Panc1 (cell line): ENCODE measurements around the gene MYL9. TPM values are rescaled to one million over a fixed set of nuclear protein-coding genes. Genes with fewer than 3 reads are reported as not detected.
"Not testable (repeated sequence)": the region's sequence is repeated elsewhere in the genome, so short reads cannot be mapped to it uniquely, and the experiment has no call there.

ENCODE experiments used
- ATAC-seq: fragments of 200-7000 bp; cut with Tn5 transposase; 2 replicates; pipeline ENCODE4 v1.9.1; 2020; ENCODE audit warnings: mild to moderate bottlenecking, moderate library complexity
- BruUV-seq: library from RNA; stranded (reverse); fragments of 400-500 nt; replicated peaks from 2 replicates; lab custom pipeline; 2021; lab: Mats Ljungman, UMichigan
- CTCF ChIA-PET: fragments of 300-600 bp; sonication (Branson Sonifier 250); formaldehyde crosslinking; loops from one replicate; lab custom pipeline; 2022; ENCODE audit warnings: antibody characterized with exemption; lab: Charles Lee
- POLR2A ChIA-PET: fragments of 300-600 bp; sonication (Branson Sonifier 250); formaldehyde crosslinking; loops from one replicate; lab custom pipeline; 2022; ENCODE audit warnings: antibody characterized with exemption; lab: Charles Lee
- DNase-seq: peaks from one replicate; pipeline ENCODE4 v3.0.0-alpha.2; 2010; ENCODE audit warnings: low read depth, low spot score
- H3K27ac ChIP-seq: 2 replicates; pipeline ENCODE4 v1.5.1; 2011; ENCODE audit warnings: mild to moderate bottlenecking, low read length, inconsistent platforms
- H3K27me3 ChIP-seq: fragments of 200-500 bp; sonication (Bioruptor generic); 2 replicates; pipeline ENCODE4 v1.6.0; 2014; ENCODE audit warnings: low read length, inconsistent platforms; ENCODE audit not compliant: control insufficient read depth, insufficient read depth
- H3K36me3 ChIP-seq: fragments of 200-500 bp; sonication (Bioruptor generic); 2 replicates; pipeline ENCODE4 v1.5.1; 2014; ENCODE audit warnings: inconsistent platforms, mild to moderate bottlenecking, low read length, moderate library complexity; ENCODE audit not compliant: control insufficient read depth, insufficient read depth
- H3K4me1 ChIP-seq: 2 replicates; pipeline ENCODE4 v1.5.1; 2011; ENCODE audit warnings: inconsistent platforms, mild to moderate bottlenecking, low read length, moderate library complexity; ENCODE audit not compliant: control insufficient read depth, insufficient read depth
- H3K4me3 ChIP-seq, 2 experiments: 2 replicates each; pipeline ENCODE4 v1.5.1; 2011 to 2012; ENCODE audit warnings: low read depth in 2 of 2, low read length in 2 of 2, mild to moderate bottlenecking in 2 of 2, inconsistent platforms in 1 of 2, moderate library complexity in 1 of 2
- H3K9me3 ChIP-seq: fragments of 200-500 bp; sonication (Bioruptor generic); 2 replicates; pipeline ENCODE4 v1.5.1; 2014; ENCODE audit warnings: low read depth, mild to moderate bottlenecking, inconsistent platforms, low read length, moderate library complexity; ENCODE audit not compliant: control insufficient read depth, insufficient read depth
- POLR2AphosphoS5 ChIP-seq: IDR thresholded peaks from 2 replicates; pipeline ENCODE4 v1.6.1; 2012; ENCODE audit warnings: mild to moderate bottlenecking, low read depth, low read length, moderate library complexity
- SIN3A ChIP-seq: IDR thresholded peaks from 2 replicates; pipeline ENCODE4 v1.6.1; 2012; ENCODE audit warnings: low read depth, mild to moderate bottlenecking, low read length, moderate library complexity, borderline replicate concordance; ENCODE audit not compliant: insufficient read depth
- TCF7L2 ChIP-seq: IDR thresholded peaks from 2 replicates; pipeline ENCODE4 v1.6.1; 2011; ENCODE audit warnings: mild to moderate bottlenecking, low read depth, low read length, inconsistent platforms
- in situ Hi-C: cut with HindIII; loops from 2 replicates; pipeline ENCODE4 v1.10.0; 2016; ENCODE audit warnings: low sequenced_read_pairs, low pct_unique_long_range_greater_than_20kb
- intact Hi-C: fragments of 100-400 bp; cut with micrococcal nuclease; formaldehyde crosslinking; loops from one replicate; pipeline ENCODE4 v1.10.0; 2022; ENCODE audit not compliant: unreplicated experiment
- total RNA-seq: library from RNA; stranded (reverse); gene quantifications from one replicate; pipeline ENCODE4 v1.2.1, GENCODE V29; 2021; ENCODE audit not compliant: unreplicated experiment
- TF ChIP-seq, protein P1 (sequence below), 2 experiments: IDR thresholded peaks; 2 replicates each; pipeline ENCODE4 v1.6.1; 2011 to 2012; ENCODE audit warnings: low read depth in 2 of 2, control low read depth in 1 of 2, low read length in 1 of 2, mild to moderate bottlenecking in 1 of 2, moderate library complexity in 1 of 2; ENCODE audit not compliant: insufficient read depth in 1 of 2
- TF ChIP-seq, protein P2 (sequence below): fragments of 450-650 bp; IDR thresholded peaks from 2 replicates; pipeline ENCODE4 v1.5.1; 2017; ENCODE audit warnings: mild to moderate bottlenecking

Gene MYL9
- total RNA-seq, 1 experiment from 2014 or later, result 107 TPM

- intact Hi-C loops (no loop called here), in situ Hi-C loops (no loop called here)
- peaks cover 4% of the 10 kb centered on the region; the same call in 1 of the 2 replicates for H3K9me3 ChIP-seq
- H3K4me3 ChIP-seq, result no peak overlapping the region
- TF ChIP-seq SIN3A (no peak), TCF7L2 (no peak), POLR2AphosphoS5 (no peak)
- TF ChIP-seq, protein P1, sequence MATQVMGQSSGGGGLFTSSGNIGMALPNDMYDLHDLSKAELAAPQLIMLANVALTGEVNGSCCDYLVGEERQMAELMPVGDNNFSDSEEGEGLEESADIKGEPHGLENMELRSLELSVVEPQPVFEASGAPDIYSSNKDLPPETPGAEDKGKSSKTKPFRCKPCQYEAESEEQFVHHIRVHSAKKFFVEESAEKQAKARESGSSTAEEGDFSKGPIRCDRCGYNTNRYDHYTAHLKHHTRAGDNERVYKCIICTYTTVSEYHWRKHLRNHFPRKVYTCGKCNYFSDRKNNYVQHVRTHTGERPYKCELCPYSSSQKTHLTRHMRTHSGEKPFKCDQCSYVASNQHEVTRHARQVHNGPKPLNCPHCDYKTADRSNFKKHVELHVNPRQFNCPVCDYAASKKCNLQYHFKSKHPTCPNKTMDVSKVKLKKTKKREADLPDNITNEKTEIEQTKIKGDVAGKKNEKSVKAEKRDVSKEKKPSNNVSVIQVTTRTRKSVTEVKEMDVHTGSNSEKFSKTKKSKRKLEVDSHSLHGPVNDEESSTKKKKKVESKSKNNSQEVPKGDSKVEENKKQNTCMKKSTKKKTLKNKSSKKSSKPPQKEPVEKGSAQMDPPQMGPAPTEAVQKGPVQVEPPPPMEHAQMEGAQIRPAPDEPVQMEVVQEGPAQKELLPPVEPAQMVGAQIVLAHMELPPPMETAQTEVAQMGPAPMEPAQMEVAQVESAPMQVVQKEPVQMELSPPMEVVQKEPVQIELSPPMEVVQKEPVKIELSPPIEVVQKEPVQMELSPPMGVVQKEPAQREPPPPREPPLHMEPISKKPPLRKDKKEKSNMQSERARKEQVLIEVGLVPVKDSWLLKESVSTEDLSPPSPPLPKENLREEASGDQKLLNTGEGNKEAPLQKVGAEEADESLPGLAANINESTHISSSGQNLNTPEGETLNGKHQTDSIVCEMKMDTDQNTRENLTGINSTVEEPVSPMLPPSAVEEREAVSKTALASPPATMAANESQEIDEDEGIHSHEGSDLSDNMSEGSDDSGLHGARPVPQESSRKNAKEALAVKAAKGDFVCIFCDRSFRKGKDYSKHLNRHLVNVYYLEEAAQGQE (IDR thresholded peaks at IDR 0.05; ENCODE audit: insufficient read depth in 1 of 2, low read depth in 2 of 2, low read length in 1 of 2), result no peak
- TF ChIP-seq, protein P2, sequence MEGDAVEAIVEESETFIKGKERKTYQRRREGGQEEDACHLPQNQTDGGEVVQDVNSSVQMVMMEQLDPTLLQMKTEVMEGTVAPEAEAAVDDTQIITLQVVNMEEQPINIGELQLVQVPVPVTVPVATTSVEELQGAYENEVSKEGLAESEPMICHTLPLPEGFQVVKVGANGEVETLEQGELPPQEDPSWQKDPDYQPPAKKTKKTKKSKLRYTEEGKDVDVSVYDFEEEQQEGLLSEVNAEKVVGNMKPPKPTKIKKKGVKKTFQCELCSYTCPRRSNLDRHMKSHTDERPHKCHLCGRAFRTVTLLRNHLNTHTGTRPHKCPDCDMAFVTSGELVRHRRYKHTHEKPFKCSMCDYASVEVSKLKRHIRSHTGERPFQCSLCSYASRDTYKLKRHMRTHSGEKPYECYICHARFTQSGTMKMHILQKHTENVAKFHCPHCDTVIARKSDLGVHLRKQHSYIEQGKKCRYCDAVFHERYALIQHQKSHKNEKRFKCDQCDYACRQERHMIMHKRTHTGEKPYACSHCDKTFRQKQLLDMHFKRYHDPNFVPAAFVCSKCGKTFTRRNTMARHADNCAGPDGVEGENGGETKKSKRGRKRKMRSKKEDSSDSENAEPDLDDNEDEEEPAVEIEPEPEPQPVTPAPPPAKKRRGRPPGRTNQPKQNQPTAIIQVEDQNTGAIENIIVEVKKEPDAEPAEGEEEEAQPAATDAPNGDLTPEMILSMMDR, result no peak
- POLR2A ChIA-PET, result no interaction called here
- H3K27me3 ChIP-seq, result no peaks in the 10 kb centered on the region
- CTCF ChIA-PET, result no interaction called here
- no peak overlapping the region for H3K27ac ChIP-seq
- H3K4me1 ChIP-seq, result no peaks in the 10 kb centered on the region
- ATAC-seq, result no peak
- no TSS peak for BruUV-seq
- H3K36me3 ChIP-seq, result no peaks in the 10 kb centered on the region
- no peak for DNase-seq
These were observed 22.1 kb downstream of the MYL9 start for GRCh38 chr20:36563374-36563773.

DNA sequence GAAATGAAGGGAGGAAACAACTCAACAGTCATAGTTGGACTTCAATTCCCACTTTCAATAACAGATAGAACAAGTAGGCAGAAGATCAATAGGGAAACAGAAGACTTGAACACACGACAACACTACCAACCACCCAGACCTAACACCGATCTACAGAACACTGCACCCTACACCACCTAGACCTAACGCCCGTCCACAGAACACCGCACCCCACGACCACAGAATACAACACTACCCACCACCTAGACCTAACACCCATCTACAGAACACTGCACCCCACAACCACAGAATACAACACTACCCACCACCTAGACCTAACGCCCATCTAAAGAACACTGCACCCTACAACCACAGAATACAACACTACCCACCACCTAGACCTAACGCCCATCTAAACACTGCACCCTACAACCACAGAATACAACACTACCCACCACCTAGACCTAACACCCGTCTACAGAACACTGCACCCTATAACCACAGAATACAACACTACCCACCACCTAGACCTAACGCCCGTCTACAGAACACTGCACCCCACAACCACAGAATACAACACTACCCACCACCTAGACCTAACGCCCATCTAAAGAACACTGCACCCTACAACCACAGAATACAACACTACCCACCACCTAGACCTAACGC, 22.9 kb downstream of the MYL9 start:
- ATAC-seq, intact Hi-C loops, in situ Hi-C loops, H3K4me1 ChIP-seq, H3K36me3 ChIP-seq, CTCF ChIA-PET, H3K9me3 ChIP-seq, BruUV-seq, H3K4me3 ChIP-seq, DNase-seq, H3K27ac ChIP-seq, H3K27me3 ChIP-seq: not testable (repeated sequence)
- POLR2A ChIA-PET, result interaction anchor here (1.1 kb wide), 1 partner anchor 14 kb away, joined by 3 read pairs; no protein-coding TSS in a partner anchor

GRCh38 chr20:36564726-36565121, 23.4 kb downstream of the MYL9 start:
- POLR2A ChIA-PET, result interaction anchor here (1.1 kb wide), 1 partner anchor 14 kb away, joined by 3 read pairs; no protein-coding TSS in a partner anchor
- CTCF ChIA-PET, H3K4me1 ChIP-seq, BruUV-seq, DNase-seq, H3K27ac ChIP-seq, H3K4me3 ChIP-seq, H3K36me3 ChIP-seq, in situ Hi-C loops, H3K9me3 ChIP-seq, H3K27me3 ChIP-seq, intact Hi-C loops, ATAC-seq: not testable (repeated sequence)
